ENCODE data around the gene STX2.

STX2 gene

DNA sequence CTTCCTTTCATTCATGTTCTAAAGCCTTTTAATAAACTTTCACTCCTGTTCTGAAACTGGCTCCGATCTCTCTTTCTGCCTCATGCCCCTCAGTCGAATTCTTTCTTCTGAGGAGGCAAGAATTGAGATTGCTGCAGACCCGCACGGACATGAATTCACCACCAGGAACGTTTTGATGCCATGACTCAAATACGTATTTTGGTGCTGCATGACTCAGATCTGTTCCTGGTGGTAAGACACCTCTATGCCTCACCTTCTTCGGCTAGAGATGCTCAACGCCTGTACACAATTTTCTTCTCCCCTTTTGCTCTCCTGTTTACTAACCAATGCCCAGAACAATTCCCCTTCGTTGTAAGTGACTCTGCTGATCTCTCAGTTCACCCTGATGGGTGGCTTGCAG, 70.9 kb downstream of the STX2 start:
- no peak for ATAC-seq
- no peak for TF ChIP-seq RARB (CRISPR knock-in tag; IDR thresholded peaks at IDR 0.05)
- no peak for TF ChIP-seq ISL1 (CRISPR knock-in tag; IDR thresholded peaks at IDR 0.05)
- no peak for TF ChIP-seq TCF4 (CRISPR knock-in tag; IDR thresholded peaks at IDR 0.05; ENCODE audit: borderline replicate concordance)
- TF ChIP-seq ZFP3 (CRISPR knock-in tag; IDR thresholded peaks at IDR 0.05): no peak
- no peak for TF ChIP-seq ZC3H10 (CRISPR knock-in tag; IDR thresholded peaks at IDR 0.05)
- TF ChIP-seq POU6F1 (CRISPR knock-in tag; IDR thresholded peaks at IDR 0.05; ENCODE audit: borderline replicate concordance, low read depth): no peak
- no peak for TF ChIP-seq OSR1 (CRISPR knock-in tag; IDR thresholded peaks at IDR 0.05)
- TF ChIP-seq, protein P1, sequence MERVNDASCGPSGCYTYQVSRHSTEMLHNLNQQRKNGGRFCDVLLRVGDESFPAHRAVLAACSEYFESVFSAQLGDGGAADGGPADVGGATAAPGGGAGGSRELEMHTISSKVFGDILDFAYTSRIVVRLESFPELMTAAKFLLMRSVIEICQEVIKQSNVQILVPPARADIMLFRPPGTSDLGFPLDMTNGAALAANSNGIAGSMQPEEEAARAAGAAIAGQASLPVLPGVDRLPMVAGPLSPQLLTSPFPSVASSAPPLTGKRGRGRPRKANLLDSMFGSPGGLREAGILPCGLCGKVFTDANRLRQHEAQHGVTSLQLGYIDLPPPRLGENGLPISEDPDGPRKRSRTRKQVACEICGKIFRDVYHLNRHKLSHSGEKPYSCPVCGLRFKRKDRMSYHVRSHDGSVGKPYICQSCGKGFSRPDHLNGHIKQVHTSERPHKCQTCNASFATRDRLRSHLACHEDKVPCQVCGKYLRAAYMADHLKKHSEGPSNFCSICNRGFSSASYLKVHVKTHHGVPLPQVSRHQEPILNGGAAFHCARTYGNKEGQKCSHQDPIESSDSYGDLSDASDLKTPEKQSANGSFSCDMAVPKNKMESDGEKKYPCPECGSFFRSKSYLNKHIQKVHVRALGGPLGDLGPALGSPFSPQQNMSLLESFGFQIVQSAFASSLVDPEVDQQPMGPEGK (CRISPR knock-in tag; IDR thresholded peaks at IDR 0.05; ENCODE audit: borderline replicate concordance): no peak
- TF ChIP-seq SNAI2 (CRISPR knock-in tag; IDR thresholded peaks at IDR 0.05): no peak
- no peak for TF ChIP-seq GLIS3 (CRISPR knock-in tag; IDR thresholded peaks at IDR 0.05)
- no peak for TF ChIP-seq ESRRG (CRISPR knock-in tag; IDR thresholded peaks at IDR 0.05)
- no peak for TF ChIP-seq CSDC2 (CRISPR knock-in tag; IDR thresholded peaks at IDR 0.05)
- TF ChIP-seq, protein P2, sequence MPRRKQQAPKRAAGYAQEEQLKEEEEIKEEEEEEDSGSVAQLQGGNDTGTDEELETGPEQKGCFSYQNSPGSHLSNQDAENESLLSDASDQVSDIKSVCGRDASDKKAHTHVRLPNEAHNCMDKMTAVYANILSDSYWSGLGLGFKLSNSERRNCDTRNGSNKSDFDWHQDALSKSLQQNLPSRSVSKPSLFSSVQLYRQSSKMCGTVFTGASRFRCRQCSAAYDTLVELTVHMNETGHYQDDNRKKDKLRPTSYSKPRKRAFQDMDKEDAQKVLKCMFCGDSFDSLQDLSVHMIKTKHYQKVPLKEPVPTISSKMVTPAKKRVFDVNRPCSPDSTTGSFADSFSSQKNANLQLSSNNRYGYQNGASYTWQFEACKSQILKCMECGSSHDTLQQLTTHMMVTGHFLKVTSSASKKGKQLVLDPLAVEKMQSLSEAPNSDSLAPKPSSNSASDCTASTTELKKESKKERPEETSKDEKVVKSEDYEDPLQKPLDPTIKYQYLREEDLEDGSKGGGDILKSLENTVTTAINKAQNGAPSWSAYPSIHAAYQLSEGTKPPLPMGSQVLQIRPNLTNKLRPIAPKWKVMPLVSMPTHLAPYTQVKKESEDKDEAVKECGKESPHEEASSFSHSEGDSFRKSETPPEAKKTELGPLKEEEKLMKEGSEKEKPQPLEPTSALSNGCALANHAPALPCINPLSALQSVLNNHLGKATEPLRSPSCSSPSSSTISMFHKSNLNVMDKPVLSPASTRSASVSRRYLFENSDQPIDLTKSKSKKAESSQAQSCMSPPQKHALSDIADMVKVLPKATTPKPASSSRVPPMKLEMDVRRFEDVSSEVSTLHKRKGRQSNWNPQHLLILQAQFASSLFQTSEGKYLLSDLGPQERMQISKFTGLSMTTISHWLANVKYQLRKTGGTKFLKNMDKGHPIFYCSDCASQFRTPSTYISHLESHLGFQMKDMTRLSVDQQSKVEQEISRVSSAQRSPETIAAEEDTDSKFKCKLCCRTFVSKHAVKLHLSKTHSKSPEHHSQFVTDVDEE (CRISPR knock-in tag; IDR thresholded peaks at IDR 0.05): no peak
- no peak for TF ChIP-seq CSRNP3 (CRISPR knock-in tag; IDR thresholded peaks at IDR 0.05)
- TF ChIP-seq ZNF8 (CRISPR knock-in tag; IDR thresholded peaks at IDR 0.05): no peak

DNA sequence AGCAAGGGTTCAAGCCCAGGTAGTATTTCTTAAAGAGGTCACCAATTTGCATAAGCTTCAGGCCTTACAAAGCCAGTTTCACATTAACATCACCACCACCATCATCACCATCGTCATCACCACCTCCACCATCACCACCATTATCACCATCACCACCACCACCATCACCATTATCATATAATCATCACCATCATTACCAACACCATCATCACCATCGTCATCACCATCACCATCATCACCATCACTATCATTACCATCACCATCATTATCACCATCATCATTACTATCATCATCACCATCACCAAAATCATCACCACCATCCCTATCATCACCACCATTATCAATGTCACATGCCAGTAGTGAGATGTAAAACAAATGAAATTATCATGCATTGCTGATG, 72.6 kb downstream of the STX2 start:
- no peak for ATAC-seq
- TF ChIP-seq ZNF8 (CRISPR knock-in tag; IDR thresholded peaks at IDR 0.05) (no peak), ZNF70 (CRISPR knock-in tag; IDR thresholded peaks at IDR 0.05) (no peak), POU6F1 (CRISPR knock-in tag; IDR thresholded peaks at IDR 0.05; ENCODE audit: borderline replicate concordance, low read depth) (no peak), RARB (CRISPR knock-in tag; IDR thresholded peaks at IDR 0.05) (no peak), ZC3H10 (CRISPR knock-in tag; IDR thresholded peaks at IDR 0.05) (no peak), ZNF565 (CRISPR knock-in tag; conservative IDR thresholded peaks at IDR 0.05; ENCODE audit: low read depth) (no peak), CSDC2 (CRISPR knock-in tag; IDR thresholded peaks at IDR 0.05) (no peak), TCF4 (CRISPR knock-in tag; IDR thresholded peaks at IDR 0.05; ENCODE audit: borderline replicate concordance) (no peak), SNAI2 (CRISPR knock-in tag; IDR thresholded peaks at IDR 0.05) (no peak), OSR1 (CRISPR knock-in tag; IDR thresholded peaks at IDR 0.05) (no peak), ZFP3 (CRISPR knock-in tag; IDR thresholded peaks at IDR 0.05) (no peak), TOX (CRISPR knock-in tag; IDR thresholded peaks at IDR 0.05; ENCODE audit: borderline replicate concordance) (no peak)
- TF ChIP-seq, protein P2 (CRISPR knock-in tag; IDR thresholded peaks at IDR 0.05): no peak
- TF ChIP-seq, protein P1 (CRISPR knock-in tag; IDR thresholded peaks at IDR 0.05; ENCODE audit: borderline replicate concordance): no peak
- TF ChIP-seq, protein P3, sequence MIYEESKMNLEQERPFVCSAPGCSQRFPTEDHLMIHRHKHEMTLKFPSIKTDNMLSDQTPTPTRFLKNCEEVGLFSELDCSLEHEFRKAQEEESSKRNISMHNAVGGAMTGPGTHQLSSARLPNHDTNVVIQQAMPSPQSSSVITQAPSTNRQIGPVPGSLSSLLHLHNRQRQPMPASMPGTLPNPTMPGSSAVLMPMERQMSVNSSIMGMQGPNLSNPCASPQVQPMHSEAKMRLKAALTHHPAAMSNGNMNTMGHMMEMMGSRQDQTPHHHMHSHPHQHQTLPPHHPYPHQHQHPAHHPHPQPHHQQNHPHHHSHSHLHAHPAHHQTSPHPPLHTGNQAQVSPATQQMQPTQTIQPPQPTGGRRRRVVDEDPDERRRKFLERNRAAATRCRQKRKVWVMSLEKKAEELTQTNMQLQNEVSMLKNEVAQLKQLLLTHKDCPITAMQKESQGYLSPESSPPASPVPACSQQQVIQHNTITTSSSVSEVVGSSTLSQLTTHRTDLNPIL (CRISPR knock-in tag; IDR thresholded peaks at IDR 0.05; ENCODE audit: low read depth): no peak

Data from SK-N-SH treated with all-trans-retinoic acid at 6 μM for 48 hours (cell line).